ENCODE results near the gene JPH4. TPM values are rescaled to one million over a fixed set of nuclear protein-coding genes. Genes with fewer than 3 reads are reported as not detected.

Gene JPH4
- total RNA-seq, 1 experiment from 2014 or later, result not detected

DNA sequence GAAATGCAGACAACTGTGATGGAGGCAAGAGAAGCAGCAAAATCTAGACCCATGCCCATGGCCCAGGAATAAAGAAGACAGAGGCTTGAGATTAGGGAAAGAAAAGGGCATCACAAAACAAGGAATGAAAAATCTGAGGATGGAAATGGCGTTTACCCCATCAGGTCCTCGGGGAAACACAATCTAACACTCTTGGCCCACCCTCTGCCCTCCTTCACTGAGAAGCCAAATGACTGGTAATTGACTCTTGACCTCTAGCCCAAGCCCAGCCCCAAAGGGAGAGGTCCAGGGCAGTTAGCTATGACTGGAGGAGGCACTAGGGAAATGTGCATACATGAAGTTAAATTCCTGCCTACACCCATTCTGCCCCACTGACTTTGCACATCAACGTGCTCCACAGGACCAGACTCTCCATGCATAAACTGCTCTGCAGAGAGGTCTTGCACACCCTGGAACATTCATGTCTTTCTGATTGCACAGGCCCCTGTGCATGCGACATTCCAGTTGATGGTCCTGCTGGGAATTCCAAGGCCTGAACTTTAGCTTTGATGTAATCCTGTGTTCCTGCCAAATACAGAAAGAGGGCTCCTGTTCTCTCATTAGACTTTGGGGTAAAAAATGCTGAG is 32.7 kb downstream of the JPH4 start:
- Histone ChIP-seq H3K4me3 (ENCODE audit: low read depth, low read length, poor library complexity, severe bottlenecking) (no peak overlapping the region), H3K9me3 (ENCODE audit: low read depth, low read length, poor library complexity, severe bottlenecking) (no peaks in the 10 kb centered on the region), H3K27me3 (replicated peaks; ENCODE audit: insufficient read depth, low read depth, low read length, poor library complexity) (no peaks in the 10 kb centered on the region), H3K36me3 (ENCODE audit: insufficient read depth, low read length, poor library complexity, severe bottlenecking) (no peaks in the 10 kb centered on the region), H3K27ac (ENCODE audit: low read depth, low read length, poor library complexity, severe bottlenecking) (no peak overlapping the region), H3K4me1 (ENCODE audit: insufficient read depth, low read length, poor library complexity, severe bottlenecking) (peaks cover 5% of the 10 kb centered on the region)
- CTCF ChIA-PET, result no interaction called here
- intact Hi-C loops (cut with micrococcal nuclease; ENCODE audit: unreplicated experiment), result no loop called here
- BruUV-seq (replicated peaks), result no TSS peak
- POLR2A ChIA-PET (ENCODE audit: low non-redundant PET), result no interaction called here
- TF ChIP-seq, protein P1, sequence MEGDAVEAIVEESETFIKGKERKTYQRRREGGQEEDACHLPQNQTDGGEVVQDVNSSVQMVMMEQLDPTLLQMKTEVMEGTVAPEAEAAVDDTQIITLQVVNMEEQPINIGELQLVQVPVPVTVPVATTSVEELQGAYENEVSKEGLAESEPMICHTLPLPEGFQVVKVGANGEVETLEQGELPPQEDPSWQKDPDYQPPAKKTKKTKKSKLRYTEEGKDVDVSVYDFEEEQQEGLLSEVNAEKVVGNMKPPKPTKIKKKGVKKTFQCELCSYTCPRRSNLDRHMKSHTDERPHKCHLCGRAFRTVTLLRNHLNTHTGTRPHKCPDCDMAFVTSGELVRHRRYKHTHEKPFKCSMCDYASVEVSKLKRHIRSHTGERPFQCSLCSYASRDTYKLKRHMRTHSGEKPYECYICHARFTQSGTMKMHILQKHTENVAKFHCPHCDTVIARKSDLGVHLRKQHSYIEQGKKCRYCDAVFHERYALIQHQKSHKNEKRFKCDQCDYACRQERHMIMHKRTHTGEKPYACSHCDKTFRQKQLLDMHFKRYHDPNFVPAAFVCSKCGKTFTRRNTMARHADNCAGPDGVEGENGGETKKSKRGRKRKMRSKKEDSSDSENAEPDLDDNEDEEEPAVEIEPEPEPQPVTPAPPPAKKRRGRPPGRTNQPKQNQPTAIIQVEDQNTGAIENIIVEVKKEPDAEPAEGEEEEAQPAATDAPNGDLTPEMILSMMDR (conservative IDR thresholded peaks at IDR 0.05; ENCODE audit: low read depth, low read length), result no peak
- no peak for TF ChIP-seq EZH2 (IDR thresholded peaks at IDR 0.05; ENCODE audit: borderline replicate concordance, low read depth, low read length, poor library complexity, severe bottlenecking)
- no peak for DNase-seq (ENCODE audit: low spot score)

DNA sequence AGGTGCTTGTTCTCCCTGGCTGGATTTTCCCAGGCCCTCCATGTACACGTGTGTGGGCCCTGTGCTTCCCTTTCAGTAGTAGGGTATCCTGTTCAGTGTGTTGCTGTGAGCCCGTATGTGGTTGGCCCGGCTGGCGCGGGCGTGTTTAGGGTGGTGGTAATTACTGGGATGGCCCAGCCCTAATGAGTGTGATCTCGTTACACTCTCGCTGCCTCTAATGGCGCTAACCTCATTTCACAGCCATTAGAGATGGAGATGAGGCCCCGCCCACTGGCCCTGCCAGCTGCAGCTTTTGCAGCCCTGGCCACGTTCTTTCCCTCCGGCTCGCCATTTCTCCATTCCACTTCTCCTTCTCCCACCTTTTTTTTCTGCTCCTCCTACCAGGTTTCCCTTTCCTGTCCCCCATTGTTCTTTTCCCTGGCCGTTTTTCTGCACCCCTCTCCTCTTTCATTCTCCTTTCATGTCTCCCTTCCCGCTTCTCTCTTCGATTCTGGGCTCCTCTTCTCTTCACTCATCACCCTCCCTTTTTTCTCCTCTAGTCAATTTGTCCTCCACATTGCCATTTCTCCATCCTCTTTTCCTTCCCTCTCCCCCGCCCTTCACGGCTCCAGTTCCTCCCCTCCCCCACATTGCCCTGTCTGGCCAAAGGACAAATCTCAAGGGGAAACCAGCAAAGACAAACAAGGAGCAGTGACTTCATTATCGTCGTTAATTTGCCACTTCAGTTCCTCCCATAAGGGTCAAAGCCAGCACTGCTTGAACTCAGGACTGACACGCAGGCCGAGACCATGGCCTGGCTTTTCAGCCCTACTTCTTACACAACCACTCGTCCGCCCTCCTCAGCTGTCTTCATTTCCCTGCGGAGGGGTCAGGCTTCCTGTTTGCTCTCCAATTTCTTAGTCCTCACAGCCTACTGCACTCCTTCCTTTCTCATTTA is 33.8 kb downstream of the JPH4 start:
- no peak for TF ChIP-seq EZH2 (IDR thresholded peaks at IDR 0.05; ENCODE audit: borderline replicate concordance, low read depth, low read length, poor library complexity, severe bottlenecking)
- TF ChIP-seq, protein P1 (conservative IDR thresholded peaks at IDR 0.05; ENCODE audit: low read depth, low read length), result no peak
- H3K36me3 ChIP-seq (ENCODE audit: insufficient read depth, low read length, poor library complexity, severe bottlenecking), result no peaks in the 10 kb centered on the region
- CTCF ChIA-PET, result no interaction called here
- no peaks in the 10 kb centered on the region for H3K9me3 ChIP-seq (ENCODE audit: low read depth, low read length, poor library complexity, severe bottlenecking)
- intact Hi-C loops (cut with micrococcal nuclease; ENCODE audit: unreplicated experiment), result no loop called here
- DNase-seq (ENCODE audit: low spot score), result peak; percentile 55
- POLR2A ChIA-PET (ENCODE audit: low non-redundant PET), result no interaction called here
- H3K4me3 ChIP-seq (ENCODE audit: low read depth, low read length, poor library complexity, severe bottlenecking), result no peak overlapping the region
- H3K4me1 ChIP-seq (ENCODE audit: insufficient read depth, low read length, poor library complexity, severe bottlenecking), result peaks cover under 1% of the 10 kb centered on the region
- no peaks in the 10 kb centered on the region for H3K27me3 ChIP-seq (replicated peaks; ENCODE audit: insufficient read depth, low read depth, low read length, poor library complexity)
- no peak overlapping the region for H3K27ac ChIP-seq (ENCODE audit: low read depth, low read length, poor library complexity, severe bottlenecking)
- no TSS peak for BruUV-seq (replicated peaks)

DNA sequence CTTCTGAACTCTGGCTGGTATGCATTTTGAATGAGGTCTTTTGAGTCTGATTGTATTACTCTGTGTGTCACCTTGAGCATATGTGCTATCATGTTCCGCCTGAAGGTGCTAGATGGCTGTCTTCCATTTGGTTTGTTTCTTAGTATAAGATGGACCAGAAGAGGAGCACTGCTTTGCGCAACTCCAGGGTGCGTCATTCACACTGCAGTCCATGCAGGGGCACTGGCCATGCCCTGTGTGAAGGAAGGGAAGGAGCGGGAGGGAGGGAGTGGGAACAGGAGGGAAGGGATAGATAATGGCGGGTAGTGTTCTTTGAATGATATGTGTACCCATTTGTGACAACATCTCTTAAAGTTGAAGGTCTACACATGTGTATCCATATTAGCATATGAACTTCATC is 35.2 kb downstream of the JPH4 start:
- no TSS peak for BruUV-seq (replicated peaks)
- no peaks in the 10 kb centered on the region for H3K9me3 ChIP-seq (ENCODE audit: low read depth, low read length, poor library complexity, severe bottlenecking)
- H3K27me3 ChIP-seq (replicated peaks; ENCODE audit: insufficient read depth, low read depth, low read length, poor library complexity), result no peaks in the 10 kb centered on the region
- ChIA-PET CTCF (interaction anchor here (1.1 kb wide), 1 partner anchor 65 kb away, joined by 3 read pairs; no protein-coding TSS in a partner anchor), POLR2A (ENCODE audit: low non-redundant PET) (no interaction called here)
- H3K27ac ChIP-seq (ENCODE audit: low read depth, low read length, poor library complexity, severe bottlenecking), result no peak overlapping the region
- TF ChIP-seq EZH2 (IDR thresholded peaks at IDR 0.05; ENCODE audit: borderline replicate concordance, low read depth, low read length, poor library complexity, severe bottlenecking), result no peak
- TF ChIP-seq, protein P1 (conservative IDR thresholded peaks at IDR 0.05; ENCODE audit: low read depth, low read length), result no peak
- peaks cover 14% of the 10 kb centered on the region for H3K4me1 ChIP-seq (ENCODE audit: insufficient read depth, low read length, poor library complexity, severe bottlenecking)
- DNase-seq (ENCODE audit: low spot score), result no peak
- H3K36me3 ChIP-seq (ENCODE audit: insufficient read depth, low read length, poor library complexity, severe bottlenecking), result no peaks in the 10 kb centered on the region
- intact Hi-C loops (cut with micrococcal nuclease; ENCODE audit: unreplicated experiment), result no loop called here
- no peak overlapping the region for H3K4me3 ChIP-seq (ENCODE audit: low read depth, low read length, poor library complexity, severe bottlenecking)

All from A673 (cell line).